ENCODE data around the gene CSTF2T. TPM values are rescaled to one million over a fixed set of nuclear protein-coding genes. Genes with fewer than 3 reads are reported as not detected.

CSTF2T gene
- total and polyA plus RNA-seq, 2 donors (not counting 3 experiments of a cell fraction or from before 2014, with no cell fraction given) = 4.8 to 19.8 TPM

- Histone ChIP-seq H3K4me2 (ENCODE audit: insufficient read depth, low read length) (no peak overlapping the region), H3K9me3 (replicated peaks; ENCODE audit: control insufficient read depth, insufficient read depth, low read length) (no peaks in the 10 kb centered on the region), H3K4me3 (replicated peaks in 1 of 3; ENCODE audit: insufficient read depth in 1 of 3, low read depth in 1 of 3, low read length in 3 of 3) (no peak overlapping the region), H3K27me3 (ENCODE audit: control insufficient read depth in 2 of 2, insufficient read depth in 2 of 2, low read length in 2 of 2) (no peaks in the 10 kb centered on the region), H3K4me1 (ENCODE audit: control insufficient read depth, extremely low read depth, insufficient read depth, low read length) (peaks cover 5% of the 10 kb centered on the region), H3K36me3 (ENCODE audit: control insufficient read depth in 2 of 2, extremely low read depth in 1 of 2, insufficient read depth in 2 of 2, low read length in 2 of 2) (no peaks in the 10 kb centered on the region), H2AFZ (ENCODE audit: low read depth, low read length) (no peak overlapping the region), H3K9me1 (replicated peaks; ENCODE audit: control insufficient read depth, extremely low read depth, insufficient read depth, low read length) (no peaks in the 10 kb centered on the region), H3K27ac (ENCODE audit: insufficient read depth, low read depth, low read length) (no peak overlapping the region), H4K20me1 (replicated peaks; ENCODE audit: control insufficient read depth, extremely low read depth, insufficient read depth, low read length) (no peaks in the 10 kb centered on the region), H3K79me2 (ENCODE audit: control insufficient read depth, insufficient read depth, low read length) (no peaks in the 10 kb centered on the region), H3K9ac (replicated peaks; ENCODE audit: extremely low read depth, insufficient read depth, low read length) (no peak overlapping the region)
- no peak for TF ChIP-seq JUN (IDR thresholded peaks at IDR 0.05; ENCODE audit: borderline replicate concordance, insufficient read depth, insufficient read length, low read depth)
- no peak for TF ChIP-seq MYC (IDR thresholded peaks at IDR 0.05; ENCODE audit: low read depth, low read length)
- TF ChIP-seq CTCF (IDR thresholded peaks at IDR 0.05; ENCODE audit: extremely low read depth in 1 of 2, insufficient read depth in 1 of 2, low read depth in 1 of 2, low read length in 2 of 2) = no peak
- no peak for TF ChIP-seq MAX (IDR thresholded peaks at IDR 0.05; ENCODE audit: insufficient read depth, insufficient read length)
- TF ChIP-seq POLR2A (IDR thresholded peaks at IDR 0.05; ENCODE audit: low read depth, low read length) = no peak
- TF ChIP-seq POLR2AphosphoS5 (IDR thresholded peaks at IDR 0.05; ENCODE audit: insufficient read depth, low read depth, low read length) = no peak
- TF ChIP-seq FOS (IDR thresholded peaks at IDR 0.05; ENCODE audit: borderline replicate concordance, insufficient read depth, low read length) = no peak
- no peak for TF ChIP-seq EZH2 (IDR thresholded peaks at IDR 0.05; ENCODE audit: borderline replicate concordance, low read depth, low read length, severe bottlenecking)
- no peak for TF ChIP-seq GATA2 (IDR thresholded peaks at IDR 0.05; ENCODE audit: insufficient read depth, insufficient read length, low read depth, low read length)
- dilution Hi-C loops (cut with MboI; ENCODE audit: extremely low pct_ligation_motif_present, low sequenced_read_pairs) (no loop called here), intact Hi-C loops (cut with micrococcal nuclease) (no loop called here)
- FAIRE-seq (no peak), DNase-seq (ENCODE audit: low read depth, low spot score) (no peak)
- BruUV-seq (replicated peaks) = no TSS peak
- POLR2A ChIA-PET = no interaction called here
- CTCF ChIA-PET = interaction anchor here (0.6 to 1.1 kb wide), 4 partner anchors 18 to 622 kb away, joined by 3 to 4 read pairs (median 4); no protein-coding TSS in a partner anchor
Observed at GRCh38 chr10:51663086-51663485, 36.3 kb downstream of the CSTF2T start.

Measured in endothelial cell of umbilical vein (primary cell).